HepG2 (cell line): ENCODE results near the gene TOR4A. TPM values are rescaled to one million over a fixed set of nuclear protein-coding genes. Genes with fewer than 3 reads are reported as not detected.
A peak's percentile ranks its signal among the peaks of the same experiment; 100 is the strongest.

Source experiments
- ATAC-seq: fragments of 200-7000 bp; cut with Tn5 transposase; 3 replicates; pipeline ENCODE4 v1.9.1; 2020; ENCODE audit warnings: mild to moderate bottlenecking, moderate library complexity
- BruUV-seq: library from RNA; stranded (reverse); fragments of 400-500 nt; replicated peaks from 2 replicates; lab custom pipeline; 2021; lab: Mats Ljungman, UMichigan
- CTCF ChIA-PET: fragments of 300-600 bp; formaldehyde crosslinking; extraction: SDS; loops from one replicate; lab custom pipeline; 2021; ENCODE audit warnings: low total read pairs, inconsistent platforms, low intra/inter-chr PET ratio; lab: Yijun Ruan, JAX
- POLR2A ChIA-PET: fragments of 350-600 bp; sonication (Branson Sonifier 250); formaldehyde crosslinking; loops from one replicate; lab custom pipeline; 2020; ENCODE audit warnings: antibody characterized with exemption, inconsistent platforms; lab: Yijun Ruan, JAX
- DNase-seq: peaks from one replicate; pipeline ENCODE4 v3.0.0-alpha.2; 2015; ENCODE audit warnings: low spot score
- FAIRE-seq: peaks from 3 replicates; lab custom pipeline; 2011; peaks lifted over from hg19 to GRCh38; lab: Jason Lieb, UNC
- H2AFZ ChIP-seq: one replicate; pipeline ENCODE4 v1.6.1; 2011; ENCODE audit warnings: low read length, inconsistent platforms
- H3K27ac ChIP-seq: fragments of 300-600 bp; 3 replicates; pipeline ENCODE4 v1.8.0; 2011; ENCODE audit warnings: mixed run types, mild to moderate bottlenecking, mixed read lengths, low read length, inconsistent platforms; ENCODE audit not compliant: insufficient read depth; ENCODE audit errors: extremely low read length
- H3K27me3 ChIP-seq, 2 experiments: fragments of 200-600 bp in 1 of 2; 2 replicates in 1 of 2; 3 replicates in 1 of 2; pipeline versions ENCODE4 v1.6.0 to v1.8.0; 2011; ENCODE audit warnings: low read length in 2 of 2, mild to moderate bottlenecking in 2 of 2, moderate library complexity in 2 of 2, inconsistent platforms in 1 of 2; ENCODE audit not compliant: insufficient read depth in 2 of 2, control insufficient read depth in 1 of 2
- H3K36me3 ChIP-seq, 2 experiments: fragments of 200-600 bp in 1 of 2; replicated peaks in 1 of 2; 2 replicates in 1 of 2; 3 replicates in 1 of 2; pipeline versions ENCODE4 v1.5.1 to v1.8.0; 2011; ENCODE audit warnings: low read length in 2 of 2, inconsistent platforms in 1 of 2; ENCODE audit not compliant: insufficient read depth in 2 of 2, control insufficient read depth in 1 of 2
- H3K4me1 ChIP-seq: 2 replicates; pipeline ENCODE4 v1.5.1; 2012; ENCODE audit warnings: low read length, inconsistent platforms; ENCODE audit not compliant: insufficient read depth
- H3K4me2 ChIP-seq: 2 replicates; pipeline ENCODE4 v1.6.0; 2011; ENCODE audit warnings: low read depth, low read length, inconsistent platforms
- H3K4me3 ChIP-seq, 3 experiments: fragments of 200-600 bp in 1 of 3; sonication (generic), shearing (Covaris generic) in 1 of 3; replicated peaks in 1 of 3; 2 replicates each; pipeline ENCODE4 v1.5.1; 2011 to 2016; ENCODE audit warnings: low read length in 3 of 3, inconsistent platforms in 2 of 3, low read depth in 2 of 3, mild to moderate bottlenecking in 2 of 3, control low read depth in 1 of 3, mixed read lengths in 1 of 3; ENCODE audit not compliant: insufficient read depth in 1 of 3
- H3K79me2 ChIP-seq: one replicate; pipeline ENCODE4 v1.6.1; 2011; ENCODE audit warnings: low read length, inconsistent platforms; ENCODE audit not compliant: insufficient read depth
- H3K9ac ChIP-seq: 2 replicates; pipeline ENCODE4 v1.6.0; 2011; ENCODE audit warnings: mild to moderate bottlenecking, low read depth, low read length, inconsistent platforms; ENCODE audit not compliant: insufficient read depth
- H3K9me3 ChIP-seq: 2 replicates; pipeline ENCODE4 v1.5.1; 2012; ENCODE audit warnings: mild to moderate bottlenecking, low read length
- H4K20me1 ChIP-seq: 2 replicates; pipeline ENCODE4 v1.6.0; 2011; ENCODE audit warnings: inconsistent platforms, mild to moderate bottlenecking, low read length, moderate library complexity; ENCODE audit not compliant: insufficient read depth
- ADNP ChIP-seq: sonication (generic); formaldehyde crosslinking; IDR thresholded peaks from 2 replicates; pipeline ENCODE4 v1.4.0; 2020; ENCODE audit warnings: missing genetic modification reagents
- AHR ChIP-seq: IDR thresholded peaks from 2 replicates; pipeline ENCODE4 v1.6.1; 2018; ENCODE audit warnings: missing genetic modification reagents, missing compliant biosample characterization
- HDAC2 ChIP-seq: sonication (generic); formaldehyde crosslinking; IDR thresholded peaks from 2 replicates; pipeline ENCODE4 v1.4.0; 2020; ENCODE audit warnings: missing genetic modification reagents
- HOXA9 ChIP-seq: sonication (generic); formaldehyde crosslinking; IDR thresholded peaks from 2 replicates; pipeline ENCODE4 v1.8.1; 2022; ENCODE audit warnings: missing genetic modification reagents, mild to moderate bottlenecking, moderate library complexity, borderline replicate concordance
- MYC ChIP-seq: sonication (generic); formaldehyde crosslinking; IDR thresholded peaks from 2 replicates; pipeline ENCODE4 v1.9.0; 2021; ENCODE audit warnings: missing genetic modification reagents, borderline replicate concordance
- RXRA ChIP-seq: sonication (generic); formaldehyde crosslinking; IDR thresholded peaks from 2 replicates; pipeline ENCODE4 v1.5.1; 2020; ENCODE audit warnings: missing genetic modification reagents
- ZEB1 ChIP-seq: IDR thresholded peaks from 2 replicates; pipeline ENCODE4 v1.6.1; 2012; ENCODE audit warnings: mild to moderate bottlenecking, low read depth, inconsistent platforms; ENCODE audit not compliant: insufficient replicate concordance
- ZNF441 ChIP-seq: sonication (generic); formaldehyde crosslinking; IDR thresholded peaks from 2 replicates; pipeline ENCODE4 v1.7.0; 2021; ENCODE audit warnings: missing genetic modification reagents, borderline replicate concordance
- WGBS: methylation state at CpG from one replicate; pipeline ENCODE4 v1.1.6; 2017; ENCODE audit warnings: low lambda C conversion rate; 5-methylcytosine and 5-hydroxymethylcytosine counted together
- in situ Hi-C: cut with HindIII; loops from 2 replicates; pipeline ENCODE4 v1.10.0; 2017; ENCODE audit warnings: low pct_unique_long_range_greater_than_20kb; ENCODE audit not compliant: extremely low pct_ligation_motif_present
- intact Hi-C: fragments of 100-400 bp; cut with micrococcal nuclease; formaldehyde crosslinking; loops from one replicate; pipeline ENCODE4 v1.10.0; 2022; ENCODE audit not compliant: unreplicated experiment
- polyA plus RNA-seq, 8 experiments: library from polyadenylated mRNA; depleted of rRNA in 3 of 8; stranded (reverse) in 7 of 8; unstranded in 1 of 8; fragments of >200 nt; fragmentation: Illumina TruSeq in 4 of 8; extraction: Trizol in 4 of 8; gene quantifications; 2 replicates each; pipeline versions ENCODE4 v1.2.1 to v1.2.3, GENCODE V29; 2011 to 2016; ENCODE audit warnings: low read depth in 4 of 8, missing spikeins in 1 of 8, mixed read lengths in 1 of 8; ENCODE audit not compliant: insufficient read depth in 1 of 8
- total RNA-seq, 5 experiments: library from RNA; depleted of rRNA; stranded (reverse); fragments of >200 nt; fragmentation: Illumina TruSeq; extraction: Trizol; gene quantifications; 2 replicates each; pipeline ENCODE4 v1.2.3, GENCODE V29; 2016; ENCODE audit warnings: low read depth in 1 of 5
- TF ChIP-seq, protein P1 (sequence below): IDR thresholded peaks from 2 replicates; pipeline ENCODE4 v1.6.1; 2016; ENCODE audit warnings: mild to moderate bottlenecking
- TF ChIP-seq, protein P2 (sequence below), 2 experiments: sonication (generic) in 1 of 2; formaldehyde crosslinking in 1 of 2; IDR thresholded peaks; 2 replicates each; pipeline versions ENCODE4 v1.5.1 to v1.6.1; 2011 to 2020; ENCODE audit warnings: borderline replicate concordance in 1 of 2, low read depth in 1 of 2, low read length in 1 of 2, mild to moderate bottlenecking in 1 of 2, missing genetic modification reagents in 1 of 2, moderate library complexity in 1 of 2
- TF ChIP-seq, protein P3 (sequence below): sonication (generic); formaldehyde crosslinking; IDR thresholded peaks from 2 replicates; pipeline ENCODE4 v1.4.0; 2020; ENCODE audit warnings: low read depth, mild to moderate bottlenecking, missing genetic modification reagents

TOR4A gene
- total and polyA plus RNA-seq, 2 of the 13 experiments (the other 11 are each of a cell fraction or from before 2014, with no cell fraction given) = 11.1 to 14.2 TPM

DNA sequence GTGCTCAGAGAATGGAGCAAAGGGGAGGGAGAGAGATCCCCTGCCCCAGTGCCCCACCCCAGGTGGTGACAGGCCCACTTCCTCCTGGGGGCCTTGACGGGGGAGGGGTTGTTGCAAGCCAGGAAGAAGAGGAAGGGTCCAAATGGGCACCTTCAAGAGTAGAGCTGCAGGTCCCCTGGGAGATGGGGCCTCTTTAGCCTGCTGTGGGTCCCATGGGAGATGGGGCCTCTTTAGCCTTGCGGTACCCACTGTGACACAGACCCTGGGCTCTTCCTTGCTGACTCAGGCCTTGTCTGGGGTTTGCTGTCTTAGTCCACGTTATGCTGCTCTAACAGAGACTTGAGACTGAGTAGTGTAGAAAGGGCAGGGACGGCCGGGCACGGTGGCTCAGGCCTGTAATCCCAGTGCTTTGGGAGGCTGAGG lies 9.6 kb upstream of the TOR4A start:
- H3K4me2 ChIP-seq = no peak overlapping the region
- POLR2A ChIA-PET = interaction anchor here (2.5 to 3.4 kb wide), 2 partner anchors 9 to 27 kb away, joined by 11 read pairs; partner anchors contain the start of genes TOR4A and TUBB4B
- FAIRE-seq = no peak
- H3K27me3 ChIP-seq = no peaks in the 10 kb centered on the region
- H3K4me1 ChIP-seq = peaks cover 19% of the 10 kb centered on the region
- no peaks in the 10 kb centered on the region for H3K9me3 ChIP-seq
- H3K36me3 ChIP-seq = peaks cover 20 to 35% of the 10 kb centered on the region in 2 experiments; a peak in 4 of 5 replicates
- TF ChIP-seq ADNP (CRISPR knock-in tag) (no peak), RXRA (CRISPR knock-in tag) (0 out of 2 replicates have a peak, but pooled peaks have one; percentile 3)
- TF ChIP-seq, all 625 proteins: peak for 1
- TSS peak; percentile 36 for BruUV-seq
- in situ Hi-C loops = no loop called here
- intact Hi-C loops = no loop called here
- ATAC-seq (no peak), DNase-seq (no peak)
- 93% methylated on average over 6 of the region's 6 CpGs for WGBS
- Histone ChIP-seq H3K9ac (no peak overlapping the region), H3K27ac (peak overlapping the region; percentile 63), H3K4me3 (no peak overlapping the region), H3K79me2 (no peaks in the 10 kb centered on the region), H2AFZ (no peak overlapping the region), H4K20me1 (no peaks in the 10 kb centered on the region; the same call in 1 of the 2 replicates)
- CTCF ChIA-PET = no interaction called here

DNA sequence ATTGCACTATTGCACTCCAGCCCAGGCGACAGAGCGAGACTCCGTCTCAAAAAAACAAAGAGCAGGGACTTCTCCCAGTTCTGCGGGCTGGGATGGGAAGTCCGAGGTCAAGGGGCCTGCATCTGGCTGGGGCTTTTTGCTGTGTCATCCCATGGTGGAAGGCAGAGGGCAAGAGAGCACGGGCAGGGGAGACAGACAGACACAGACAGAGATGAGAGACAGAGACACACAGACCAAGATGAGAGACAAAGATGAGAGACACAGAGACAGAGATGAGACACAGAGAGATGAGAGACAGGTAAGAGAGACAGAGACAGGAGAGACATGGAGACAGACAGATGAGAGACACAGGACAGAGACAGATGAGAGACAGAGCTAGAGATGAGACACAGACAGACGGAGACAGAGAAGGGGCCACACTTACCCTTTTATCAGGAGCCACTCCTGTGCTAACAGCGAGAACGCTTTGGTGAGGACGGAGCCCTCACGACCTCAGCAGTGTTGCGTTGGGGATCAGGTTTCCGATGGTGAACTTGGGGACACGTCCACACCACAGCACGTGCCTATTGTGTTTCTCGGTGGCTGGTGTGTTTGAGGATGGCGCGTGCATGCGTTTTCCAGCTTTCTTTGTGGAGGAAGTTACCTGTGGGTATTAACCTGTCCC lies 8.9 kb upstream of the TOR4A start:
- ChIA-PET CTCF (no interaction called here), POLR2A (interaction anchor here (1.1 to 3.4 kb wide), 3 partner anchors 8 to 28 kb away, joined by 3 to 11 read pairs (median 11); partner anchors contain the start of genes TOR4A and TUBB4B)
- FAIRE-seq (no peak), ATAC-seq (no peak; the same call in 2 of the 3 replicates), DNase-seq (no peak)
- H3K79me2 ChIP-seq = no peaks in the 10 kb centered on the region
- peak overlapping the region; percentile 63 for H3K27ac ChIP-seq
- no peak overlapping the region for H2AFZ ChIP-seq
- in situ Hi-C loops (no loop called here), intact Hi-C loops (no loop called here)
- no peaks in the 10 kb centered on the region; the same call in 1 of the 2 replicates for H4K20me1 ChIP-seq
- H3K4me3 ChIP-seq = no peak overlapping the region
- peaks cover 20 to 39% of the 10 kb centered on the region in 2 experiments; a peak in 4 of 5 replicates for H3K36me3 ChIP-seq
- no peaks in the 10 kb centered on the region for H3K9me3 ChIP-seq
- H3K4me1 ChIP-seq = peaks cover 19% of the 10 kb centered on the region
- no peak overlapping the region for H3K9ac ChIP-seq
- no peak overlapping the region for H3K4me2 ChIP-seq
- WGBS = 77% methylated on average over 19 of the region's 19 CpGs
- no peaks in the 10 kb centered on the region for H3K27me3 ChIP-seq
- BruUV-seq = no TSS peak
- peak; percentile 65; the same call in 1 of the 2 replicates for TF ChIP-seq ZNF441 (CRISPR knock-in tag)
- no peak for TF ChIP-seq MYC (CRISPR knock-in tag)
- TF ChIP-seq ZEB1 = no peak
- no peak for TF ChIP-seq AHR (CRISPR knock-in tag)
- TF ChIP-seq, protein P1, sequence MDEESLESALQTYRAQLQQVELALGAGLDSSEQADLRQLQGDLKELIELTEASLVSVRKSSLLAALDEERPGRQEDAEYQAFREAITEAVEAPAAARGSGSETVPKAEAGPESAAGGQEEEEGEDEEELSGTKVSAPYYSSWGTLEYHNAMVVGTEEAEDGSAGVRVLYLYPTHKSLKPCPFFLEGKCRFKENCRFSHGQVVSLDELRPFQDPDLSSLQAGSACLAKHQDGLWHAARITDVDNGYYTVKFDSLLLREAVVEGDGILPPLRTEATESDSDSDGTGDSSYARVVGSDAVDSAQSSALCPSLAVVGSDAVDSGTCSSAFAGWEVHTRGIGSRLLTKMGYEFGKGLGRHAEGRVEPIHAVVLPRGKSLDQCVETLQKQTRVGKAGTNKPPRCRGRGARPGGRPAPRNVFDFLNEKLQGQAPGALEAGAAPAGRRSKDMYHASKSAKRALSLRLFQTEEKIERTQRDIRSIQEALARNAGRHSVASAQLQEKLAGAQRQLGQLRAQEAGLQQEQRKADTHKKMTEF (CRISPR knock-in tag) = no peak
- TF ChIP-seq HDAC2 (CRISPR knock-in tag) = no peak
- TF ChIP-seq, protein P2, sequence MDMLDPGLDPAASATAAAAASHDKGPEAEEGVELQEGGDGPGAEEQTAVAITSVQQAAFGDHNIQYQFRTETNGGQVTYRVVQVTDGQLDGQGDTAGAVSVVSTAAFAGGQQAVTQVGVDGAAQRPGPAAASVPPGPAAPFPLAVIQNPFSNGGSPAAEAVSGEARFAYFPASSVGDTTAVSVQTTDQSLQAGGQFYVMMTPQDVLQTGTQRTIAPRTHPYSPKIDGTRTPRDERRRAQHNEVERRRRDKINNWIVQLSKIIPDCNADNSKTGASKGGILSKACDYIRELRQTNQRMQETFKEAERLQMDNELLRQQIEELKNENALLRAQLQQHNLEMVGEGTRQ (IDR thresholded peaks at IDR 0.05; ENCODE audit: low read depth, low read length) = no peak
- TF ChIP-seq, protein P2 (CRISPR knock-in tag; IDR thresholded peaks at IDR 0.05; ENCODE audit: borderline replicate concordance) = no peak
- TF ChIP-seq, protein P3, sequence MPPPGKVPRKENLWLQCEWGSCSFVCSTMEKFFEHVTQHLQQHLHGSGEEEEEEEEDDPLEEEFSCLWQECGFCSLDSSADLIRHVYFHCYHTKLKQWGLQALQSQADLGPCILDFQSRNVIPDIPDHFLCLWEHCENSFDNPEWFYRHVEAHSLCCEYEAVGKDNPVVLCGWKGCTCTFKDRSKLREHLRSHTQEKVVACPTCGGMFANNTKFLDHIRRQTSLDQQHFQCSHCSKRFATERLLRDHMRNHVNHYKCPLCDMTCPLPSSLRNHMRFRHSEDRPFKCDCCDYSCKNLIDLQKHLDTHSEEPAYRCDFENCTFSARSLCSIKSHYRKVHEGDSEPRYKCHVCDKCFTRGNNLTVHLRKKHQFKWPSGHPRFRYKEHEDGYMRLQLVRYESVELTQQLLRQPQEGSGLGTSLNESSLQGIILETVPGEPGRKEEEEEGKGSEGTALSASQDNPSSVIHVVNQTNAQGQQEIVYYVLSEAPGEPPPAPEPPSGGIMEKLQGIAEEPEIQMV = no peak
- TF ChIP-seq HOXA9 (CRISPR knock-in tag) = no peak
